HL-60/S4 treated with phorbol 12-myristate 13-acetate at 8.2 ng/mL for 4 days and 3 days (cell line): Measurements from ENCODE around the gene ACKR2.

ENCODE experiments used
- in situ Hi-C: fragments of 300-500 bp; cut with MboI; formaldehyde crosslinking; loops from 2 replicates; pipeline ENCODE4 v1.15.0; 2022; ENCODE audit warnings: low sequenced_read_pairs

The ACKR2 gene

DNA sequence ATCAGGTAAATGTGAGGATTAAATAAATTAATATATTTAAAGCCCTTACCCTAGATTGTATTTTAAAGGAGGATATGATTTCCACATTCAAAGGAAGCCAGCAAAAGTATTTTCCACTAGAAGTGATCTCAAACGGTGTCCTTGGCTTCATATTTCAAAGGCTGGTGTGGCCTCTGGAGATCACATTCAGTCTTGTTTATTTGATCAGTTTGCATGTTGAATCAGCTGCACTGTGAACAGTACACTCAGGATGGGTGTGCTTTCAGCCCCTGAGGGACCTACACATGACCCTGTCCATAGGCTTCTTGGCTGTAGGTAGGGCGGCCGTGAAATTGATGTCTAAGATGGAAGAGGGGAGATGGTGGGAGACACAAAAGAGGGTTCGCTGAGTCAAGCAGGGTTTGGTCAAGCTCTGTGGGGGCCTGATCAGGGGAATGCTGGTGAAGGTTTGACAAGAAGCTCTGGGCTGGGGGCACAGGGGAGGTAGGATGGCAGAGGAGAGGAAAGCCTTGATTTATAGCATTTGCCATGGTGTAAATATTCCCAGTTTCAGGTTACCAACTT, 44.6 kb downstream of the ACKR2 start:
- in situ Hi-C loops: no loop called here

DNA sequence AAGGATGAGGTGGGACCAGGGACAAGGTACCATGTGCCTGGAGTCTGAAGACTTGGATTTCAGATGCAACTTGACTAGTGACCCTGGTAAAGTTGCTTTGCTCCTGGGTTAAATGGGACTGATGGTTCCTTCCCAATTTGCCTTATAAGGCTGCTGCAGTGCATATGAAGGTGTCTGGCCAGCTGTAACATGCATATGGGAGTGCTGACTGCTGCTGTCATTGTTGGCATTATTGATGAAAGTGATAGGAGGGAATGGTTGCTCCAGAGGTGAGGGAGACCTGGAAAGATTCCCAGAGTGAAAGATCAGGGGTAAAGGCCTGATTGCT, 45.9 kb downstream of the ACKR2 start:
- in situ Hi-C loops: no loop called here

DNA sequence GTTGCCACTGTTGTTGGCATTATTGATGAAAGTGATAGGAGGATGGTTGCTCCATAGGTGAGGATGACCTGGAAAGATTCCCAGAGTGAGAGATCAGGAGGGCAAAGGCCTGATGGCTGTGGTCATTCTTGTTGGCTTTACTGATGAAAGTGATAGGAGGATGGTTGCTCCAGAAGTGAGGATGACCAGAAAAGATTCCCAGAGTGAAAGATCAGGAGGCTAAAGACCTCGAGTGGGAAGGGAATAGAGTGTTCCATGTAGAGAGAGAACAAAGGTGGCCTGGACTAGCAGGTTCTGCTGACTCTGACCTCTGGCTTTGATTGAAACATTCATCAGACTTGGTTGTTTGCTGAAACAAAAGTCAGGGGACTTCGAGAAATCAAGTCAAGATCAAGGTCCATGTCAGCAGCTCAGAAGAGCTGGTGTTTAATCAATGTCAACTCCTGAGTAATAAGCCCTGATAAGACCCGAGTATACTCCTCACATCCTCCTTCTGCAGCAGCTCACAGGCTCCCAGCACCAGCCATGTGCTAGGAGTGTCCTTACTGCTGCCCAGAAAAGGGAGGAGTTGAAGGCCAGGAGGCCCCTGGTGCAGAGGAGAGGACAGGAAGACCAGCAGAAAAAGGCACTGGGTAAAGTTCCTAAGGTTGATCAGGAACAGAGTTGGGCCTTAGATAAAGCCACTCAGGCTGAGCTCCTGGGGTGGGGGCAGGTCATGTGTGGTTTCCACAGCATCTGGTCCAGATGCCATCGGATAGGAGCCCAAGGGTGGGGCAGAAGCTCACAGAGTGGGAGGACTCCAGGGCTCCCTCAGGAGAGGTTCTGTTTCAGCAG, 46.5 kb downstream of the ACKR2 start:
- in situ Hi-C loops: no loop called here

DNA sequence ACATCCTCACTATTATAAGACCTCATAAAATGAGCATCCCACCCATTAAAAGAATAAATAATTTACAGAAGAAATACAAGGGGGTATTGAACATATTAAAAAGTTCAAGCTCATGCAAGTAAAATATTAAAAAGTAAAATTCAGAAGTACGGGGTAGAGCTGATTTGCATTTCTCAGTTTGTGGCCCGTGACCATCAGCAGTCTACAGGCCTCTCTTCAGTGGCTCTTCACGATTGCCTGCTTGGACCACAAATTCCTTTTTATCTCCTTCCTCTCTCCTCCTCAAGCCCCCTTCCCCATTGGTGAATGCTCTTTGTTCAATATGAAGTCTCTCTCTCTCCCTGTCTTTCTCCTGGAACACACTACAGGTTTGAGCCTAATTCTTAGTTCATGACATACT, 47.3 kb downstream of the ACKR2 start:
- in situ Hi-C loops: no loop called here

DNA sequence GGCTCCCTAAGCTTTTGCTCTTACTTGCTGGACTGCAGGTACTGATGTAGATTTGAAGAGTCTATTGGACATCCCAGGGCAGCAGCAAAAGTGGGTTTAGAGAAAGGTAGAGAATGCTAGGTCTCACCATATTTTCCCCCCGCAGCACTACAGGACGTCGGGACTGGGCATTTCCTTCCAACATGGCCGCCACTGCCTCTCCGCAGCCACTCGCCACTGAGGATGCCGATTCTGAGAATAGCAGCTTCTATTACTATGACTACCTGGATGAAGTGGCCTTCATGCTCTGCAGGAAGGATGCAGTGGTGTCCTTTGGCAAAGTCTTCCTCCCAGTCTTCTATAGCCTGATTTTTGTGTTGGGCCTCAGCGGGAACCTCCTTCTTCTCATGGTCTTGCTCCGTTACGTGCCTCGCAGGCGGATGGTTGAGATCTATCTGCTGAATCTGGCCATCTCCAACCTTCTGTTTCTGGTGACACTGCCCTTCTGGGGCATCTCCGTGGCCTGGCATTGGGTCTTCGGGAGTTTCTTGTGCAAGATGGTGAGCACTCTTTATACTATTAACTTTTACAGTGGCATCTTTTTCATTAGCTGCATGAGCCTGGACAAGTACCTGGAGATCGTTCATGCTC, 55.2 kb downstream of the ACKR2 start:
- in situ Hi-C loops: no loop called here

DNA sequence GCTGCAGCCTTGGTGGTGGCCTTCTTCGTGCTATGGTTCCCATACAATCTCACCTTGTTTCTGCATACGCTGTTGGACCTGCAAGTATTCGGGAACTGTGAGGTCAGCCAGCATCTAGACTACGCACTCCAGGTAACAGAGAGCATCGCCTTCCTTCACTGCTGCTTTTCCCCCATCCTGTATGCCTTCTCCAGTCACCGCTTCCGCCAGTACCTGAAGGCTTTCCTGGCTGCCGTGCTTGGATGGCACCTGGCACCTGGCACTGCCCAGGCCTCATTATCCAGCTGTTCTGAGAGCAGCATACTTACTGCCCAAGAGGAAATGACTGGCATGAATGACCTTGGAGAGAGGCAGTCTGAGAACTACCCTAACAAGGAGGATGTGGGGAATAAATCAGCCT, 56.0 kb downstream of the ACKR2 start:
- in situ Hi-C loops: no loop called here

DNA sequence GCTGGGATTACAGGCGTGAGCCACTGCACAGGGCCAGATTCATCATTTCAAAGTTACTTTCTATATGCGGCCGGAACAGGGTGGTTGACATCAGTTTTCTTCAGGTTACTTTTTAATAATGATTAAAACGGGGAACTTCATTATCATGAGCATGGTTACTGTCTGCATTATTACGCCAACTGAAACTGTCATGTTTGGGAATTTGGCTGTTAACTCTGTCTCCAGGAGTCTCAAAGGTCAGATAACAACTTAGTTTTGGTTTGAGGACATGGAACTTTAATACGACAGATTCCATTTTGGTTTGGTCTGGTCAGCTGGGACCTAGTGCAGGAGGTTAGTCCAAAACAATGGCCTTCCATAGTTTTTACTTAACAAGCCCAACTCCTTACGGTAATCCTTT, 57.9 kb downstream of the ACKR2 start:
- in situ Hi-C loops: no loop called here

DNA sequence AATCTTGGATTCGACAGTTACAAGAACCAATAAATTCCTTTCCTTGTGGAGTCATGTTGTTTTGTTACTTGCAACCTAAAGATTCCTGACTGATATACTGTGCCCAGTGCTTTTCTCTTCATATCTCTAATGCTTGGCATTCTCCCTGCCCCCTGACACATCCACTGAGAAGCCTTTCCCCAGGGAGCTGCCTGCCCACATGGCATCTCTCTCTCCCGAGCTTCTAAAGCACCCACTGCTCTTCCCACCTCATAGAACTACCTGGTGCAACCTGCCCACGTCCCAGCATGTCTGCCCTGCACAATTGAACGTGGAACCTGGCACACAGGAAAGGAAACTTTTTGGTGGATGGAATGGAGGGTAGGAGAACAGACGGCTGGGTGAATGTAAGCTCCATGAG, 59.6 kb downstream of the ACKR2 start:
- in situ Hi-C loops: no loop called here

DNA sequence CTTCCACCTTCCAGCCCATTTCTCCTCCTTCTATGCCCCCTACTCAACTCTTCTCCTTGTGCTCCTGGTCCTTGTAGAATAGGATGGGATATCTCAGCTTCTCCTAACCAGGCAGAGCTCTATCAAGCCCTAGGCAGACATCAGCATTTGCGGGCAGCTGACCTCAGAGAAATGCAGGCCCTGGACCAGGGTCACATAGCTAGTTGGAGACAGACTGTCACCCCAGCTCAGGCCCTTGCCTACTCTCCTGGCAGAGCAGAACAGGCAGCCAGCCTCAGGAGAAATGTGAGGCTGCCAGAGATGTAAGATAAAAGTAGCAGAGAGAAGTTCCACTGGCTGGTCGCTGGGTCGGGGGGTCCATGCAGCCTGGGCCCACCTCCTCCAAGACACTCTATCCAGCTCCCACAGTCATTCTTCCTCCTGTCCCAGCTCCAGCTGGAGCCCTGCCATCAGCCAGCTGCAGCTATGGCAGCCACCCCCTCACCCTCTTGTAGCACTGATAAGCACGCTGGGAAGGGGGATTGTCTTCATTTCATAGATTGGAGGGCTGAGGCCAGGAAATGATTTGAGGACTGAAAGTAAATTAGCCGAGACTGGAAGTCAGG, 62.4 kb downstream of the ACKR2 start:
- in situ Hi-C loops: no loop called here

DNA sequence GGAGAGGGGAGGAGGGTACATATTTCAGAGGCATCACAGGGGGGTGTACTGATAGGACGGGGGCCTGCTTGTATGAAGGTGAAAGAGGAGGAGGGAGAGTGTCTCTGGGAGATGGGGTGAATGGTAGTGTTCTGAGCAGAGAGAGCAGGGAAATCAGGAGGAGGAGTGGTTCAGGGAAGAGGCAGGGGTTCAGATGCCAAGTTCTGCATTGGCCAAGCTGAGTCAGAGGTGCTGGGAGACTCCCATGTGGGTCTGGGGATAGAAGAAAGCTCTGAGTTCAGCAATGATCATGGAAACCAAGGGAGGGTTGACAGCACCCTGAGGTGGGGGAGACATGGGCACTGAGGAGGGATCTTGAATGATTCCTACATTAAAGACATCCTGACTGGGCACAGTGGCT, 63.5 kb downstream of the ACKR2 start:
- in situ Hi-C loops: no loop called here

DNA sequence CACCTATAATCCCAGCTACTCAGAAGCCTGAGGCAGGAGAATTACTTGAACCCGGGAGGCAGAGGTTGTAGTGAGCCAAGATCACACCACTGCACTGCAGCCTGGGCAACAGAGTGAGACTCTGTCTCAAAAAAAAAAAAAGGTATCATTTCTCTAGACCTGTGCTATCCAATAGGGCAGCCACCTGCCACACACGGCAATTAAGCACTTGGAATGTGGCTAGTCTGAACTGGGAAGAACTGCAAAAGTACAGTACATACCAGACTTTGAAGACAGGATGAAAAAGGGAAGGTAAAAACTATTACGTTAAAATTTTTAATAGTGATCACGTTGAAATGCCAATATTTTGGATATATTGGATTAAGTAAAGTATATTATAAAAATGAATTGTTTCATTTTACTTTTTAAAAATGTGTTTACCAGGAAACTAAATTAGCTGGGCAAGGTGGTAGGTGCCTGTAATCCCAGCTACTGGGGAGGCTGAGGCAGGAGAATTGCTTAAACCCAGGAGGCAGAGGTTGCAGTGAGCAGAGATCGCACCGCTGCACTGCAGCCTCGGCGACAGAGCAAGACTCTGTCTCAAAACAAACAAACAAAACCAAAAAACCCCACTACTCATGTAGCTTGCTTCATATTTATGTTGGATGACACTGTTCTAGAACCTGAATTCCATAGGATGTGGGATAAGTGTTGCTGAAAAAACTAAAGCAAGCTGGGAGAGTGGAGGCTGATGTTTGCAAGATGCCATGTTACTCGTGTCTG, 64.2 kb downstream of the ACKR2 start:
- in situ Hi-C loops: no loop called here

DNA sequence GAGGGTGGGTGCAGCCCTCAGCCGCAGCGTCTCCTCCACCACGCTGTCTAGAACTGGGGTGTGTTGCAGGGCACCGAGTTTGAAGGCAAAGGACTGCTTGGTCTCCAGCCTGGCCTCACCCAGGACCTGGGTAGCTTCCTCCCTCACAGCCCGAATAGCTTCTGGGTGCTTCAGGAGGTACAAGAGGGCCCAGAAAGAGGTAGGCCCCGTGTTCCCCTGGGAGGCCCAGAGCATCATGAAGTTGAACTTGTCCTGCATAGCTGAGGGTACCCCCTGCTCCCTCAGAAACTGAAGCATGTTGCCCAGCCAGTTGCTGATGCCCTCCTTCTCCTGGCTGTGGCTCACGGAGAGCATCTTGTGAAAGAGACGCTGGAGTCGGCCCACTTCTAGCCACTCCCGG, 65.5 kb downstream of the ACKR2 start:
- in situ Hi-C loops: no loop called here

DNA sequence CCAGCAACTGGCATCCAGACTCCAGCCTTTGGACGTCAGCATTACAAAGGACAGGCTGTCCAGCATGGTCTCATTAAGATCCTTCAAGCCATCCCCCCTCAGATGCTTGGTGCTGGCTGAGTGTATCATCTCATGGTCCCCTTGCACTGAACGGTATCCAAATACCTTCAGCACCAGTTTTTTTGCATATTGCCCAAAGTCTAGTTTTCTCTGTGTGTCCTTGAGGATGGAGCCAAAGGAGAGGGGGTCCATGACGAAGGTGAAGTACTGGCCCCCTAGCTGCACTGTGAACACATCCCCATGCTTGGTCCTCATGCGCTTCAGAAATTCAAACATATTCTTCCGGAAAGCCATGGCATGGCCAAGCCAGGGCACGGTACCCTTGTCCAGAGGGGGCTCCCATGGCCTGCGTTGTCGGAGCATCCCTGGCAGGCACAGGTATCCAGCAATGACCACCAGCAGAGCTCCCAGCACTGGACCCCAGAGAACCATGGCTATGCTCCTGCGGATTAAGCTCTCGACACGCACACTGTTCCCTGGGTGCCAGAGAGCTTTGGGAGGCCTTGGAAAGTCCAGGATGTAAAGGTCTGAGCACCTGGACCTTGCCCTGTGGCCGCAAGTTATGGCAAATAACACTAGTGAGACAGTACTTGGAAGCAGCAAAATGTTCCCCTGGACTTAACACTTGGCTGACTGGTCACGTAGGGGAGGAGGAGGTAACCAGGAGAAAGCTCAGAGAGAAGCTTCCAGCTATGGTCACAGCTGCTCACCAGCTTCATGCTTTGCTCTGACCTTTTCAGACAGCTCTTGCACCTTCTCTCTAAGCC, 66.3 kb downstream of the ACKR2 start, which contains the start of gene CYP8B1:
Gene CYP8B1 (minus strand): TSS at position 555 of the 827 bp plus-strand sequence. CDS start 63 bp downstream, at position 492.
- in situ Hi-C loops: no loop called here

DNA sequence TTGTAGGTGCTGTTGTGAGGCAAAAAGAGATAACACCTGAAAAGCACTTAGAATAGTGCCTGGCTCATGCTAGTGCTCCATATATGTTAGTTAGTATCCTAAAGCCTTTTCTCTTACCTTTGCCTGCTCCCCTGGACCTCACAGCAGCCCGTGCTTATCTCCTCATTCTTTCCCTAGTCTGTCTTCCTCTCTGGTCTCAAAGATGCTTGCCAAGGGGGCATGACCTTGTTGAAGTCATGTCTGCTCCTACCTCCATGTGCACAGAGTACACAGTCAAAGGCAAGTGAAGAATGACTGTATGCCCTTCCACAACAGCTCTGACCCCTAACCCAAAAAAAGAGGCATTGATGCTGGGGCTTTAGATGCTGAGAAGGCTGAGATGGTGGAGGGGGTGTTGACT, 67.2 kb downstream of the ACKR2 start:
- in situ Hi-C loops: no loop called here

DNA sequence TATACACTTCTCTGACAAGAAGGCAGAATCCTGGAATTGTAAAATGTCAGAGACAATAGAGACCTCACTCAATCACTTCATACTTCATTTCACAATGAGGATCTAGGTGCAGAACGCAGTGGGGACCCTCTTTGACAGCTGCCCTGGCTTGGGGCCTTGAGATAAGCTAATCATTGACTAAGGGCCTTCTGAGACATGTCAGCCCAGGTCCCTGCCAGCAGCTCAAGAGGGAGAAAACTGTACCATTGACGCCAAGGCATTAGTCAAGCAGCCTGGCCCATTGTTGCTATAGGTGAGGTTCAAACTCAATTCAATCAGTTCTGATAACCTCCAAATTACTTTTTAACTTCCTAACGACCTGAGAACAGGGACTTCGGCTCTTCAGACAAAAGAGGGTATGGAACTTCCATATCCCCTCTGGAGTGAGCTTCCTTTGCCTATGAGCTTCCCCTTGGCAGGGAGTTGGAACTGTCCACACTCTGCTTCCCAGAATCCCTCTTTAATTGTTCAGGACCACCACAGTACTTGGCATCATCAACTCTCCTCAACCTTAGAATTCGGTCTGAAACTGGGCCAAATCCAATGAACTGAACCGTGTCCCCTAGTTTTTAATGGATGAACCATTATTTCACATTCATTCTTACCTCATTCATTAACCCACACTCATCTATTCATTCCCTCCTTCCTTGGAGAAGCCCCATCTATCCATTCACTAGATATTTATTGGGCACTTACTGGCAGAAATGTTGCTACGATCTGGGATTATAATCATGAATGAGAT, 67.9 kb downstream of the ACKR2 start:
- in situ Hi-C loops: no loop called here

DNA sequence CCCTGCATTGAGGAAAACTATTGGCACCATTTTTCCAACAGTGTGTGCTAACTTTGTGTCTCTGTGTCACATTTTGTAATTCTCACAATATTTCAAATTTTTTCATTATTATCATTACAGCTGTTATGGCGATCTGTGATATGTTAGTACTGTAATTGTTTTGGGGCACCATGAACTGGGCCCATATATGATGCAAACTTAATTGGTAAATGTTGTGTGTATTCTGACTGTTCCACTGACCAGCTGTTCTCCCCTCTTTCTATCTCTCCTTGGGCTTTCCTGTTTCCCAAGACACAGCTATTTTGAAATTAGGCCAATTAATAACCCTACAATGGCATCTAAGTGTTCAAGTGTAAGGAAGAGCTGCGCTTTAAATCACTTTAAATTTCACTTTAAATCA, 68.6 kb downstream of the ACKR2 start:
- in situ Hi-C loops: no loop called here

DNA sequence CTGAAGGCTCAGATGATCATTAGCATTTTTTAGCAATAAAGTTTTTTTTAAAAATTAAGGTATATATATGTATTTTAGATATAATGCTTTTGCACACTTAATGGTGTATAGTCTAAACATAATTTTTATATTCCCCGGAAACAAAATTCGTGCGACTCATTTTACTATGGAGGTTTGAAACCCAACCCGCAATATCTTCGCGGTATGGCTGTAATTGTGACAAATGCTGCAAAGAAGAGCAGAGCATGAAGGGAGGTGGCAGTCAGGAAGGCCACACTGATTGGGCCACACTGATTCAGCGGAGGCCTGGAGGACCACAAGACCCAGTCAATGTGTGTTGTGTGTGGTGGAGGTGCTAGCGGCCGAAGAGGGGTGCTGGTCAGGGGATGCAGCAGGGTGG, 70.9 kb downstream of the ACKR2 start:
- in situ Hi-C loops: no loop called here

DNA sequence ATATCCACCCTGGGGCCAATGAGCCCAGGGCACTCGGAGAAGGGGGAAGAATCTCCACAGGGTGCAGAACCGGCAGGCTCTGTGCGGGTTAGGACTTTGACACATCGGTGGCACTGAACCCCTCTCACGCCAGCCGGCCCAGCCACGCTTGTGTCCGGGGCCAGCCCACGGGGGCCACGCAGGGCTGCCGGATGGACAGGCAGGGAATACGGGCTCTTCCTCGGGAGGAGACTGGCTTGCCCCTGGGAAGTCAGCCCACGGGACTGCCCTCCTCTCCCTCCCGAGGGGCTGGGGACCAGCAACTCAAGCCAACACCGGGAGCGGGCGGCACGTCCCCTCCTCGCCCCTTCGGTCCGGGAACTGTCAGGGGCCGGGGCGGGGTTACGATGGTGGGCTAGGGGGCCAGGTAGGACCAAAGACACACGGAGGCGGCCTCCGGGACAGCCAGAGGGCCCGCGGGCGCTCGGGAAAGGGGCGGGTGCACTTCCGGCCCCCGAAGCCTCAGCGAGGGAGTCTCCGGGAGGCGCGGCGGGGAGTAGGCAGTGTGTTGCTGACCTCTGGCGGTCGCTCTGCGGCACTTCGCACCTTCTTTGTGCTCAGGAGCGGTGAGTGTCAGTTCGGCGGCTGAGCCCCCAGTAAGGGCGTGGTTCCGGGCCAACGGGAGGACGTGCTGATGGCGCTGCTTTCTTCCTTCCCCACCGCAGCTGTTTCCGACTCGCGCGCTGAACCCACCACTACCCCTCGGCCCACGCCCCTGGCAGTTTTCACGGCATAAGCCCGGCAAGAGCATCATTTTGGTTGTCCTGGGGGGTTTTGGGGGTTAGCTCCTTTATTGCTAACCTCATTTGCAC, 71.6 kb downstream of the ACKR2 start:
- in situ Hi-C loops: no loop called here
